Neural progenitor cell (in vitro differentiated cells): Measurements from ENCODE around the gene IFNA10. TPM values are rescaled to one million over a fixed set of nuclear protein-coding genes. Genes with fewer than 3 reads are reported as not detected.
"Not testable (repeated sequence)": the region's sequence is repeated elsewhere in the genome, so short reads cannot be mapped to it uniquely, and the experiment has no call there.

Experiments
- DNase-seq: peaks from one replicate; pipeline ENCODE4 v3.0.0-alpha.2; 2016; ENCODE audit warnings: low spot score
- H2AFZ ChIP-seq: fragments of 200-600 bp; sonication (generic); replicated peaks from 2 replicates; pipeline ENCODE4 v1.6.1; 2016; ENCODE audit warnings: antibody characterized with exemption
- H3F3A ChIP-seq: fragments of 200-600 bp; sonication (generic); 2 replicates; pipeline ENCODE4 v1.6.1; 2016; ENCODE audit warnings: antibody characterized with exemption, low read depth
- H3K27ac ChIP-seq: fragments of 200-600 bp; sonication (generic); 2 replicates; pipeline ENCODE4 v1.5.1; 2016; ENCODE audit warnings: mild to moderate bottlenecking
- H3K27me3 ChIP-seq: fragments of 200-600 bp; sonication (generic); 2 replicates; pipeline ENCODE4 v1.6.1; 2016; ENCODE audit warnings: mild to moderate bottlenecking, moderate library complexity
- H3K36me3 ChIP-seq: fragments of 200-600 bp; sonication (generic); 2 replicates; pipeline ENCODE4 v1.5.1; 2016
- H3K4me1 ChIP-seq: fragments of 200-600 bp; sonication (generic); 2 replicates; pipeline ENCODE4 v1.6.1; 2016; ENCODE audit warnings: mixed run types
- H3K4me2 ChIP-seq: fragments of 200-600 bp; sonication (generic); 2 replicates; pipeline ENCODE4 v1.6.1; 2016
- H3K4me3 ChIP-seq: fragments of 200-600 bp; sonication (generic); 2 replicates; pipeline ENCODE4 v1.5.1; 2016
- H3K79me2 ChIP-seq: fragments of 200-600 bp; sonication (generic); 2 replicates; pipeline ENCODE4 v1.6.1; 2016; ENCODE audit warnings: low read depth
- H3K9ac ChIP-seq: fragments of 200-600 bp; sonication (generic); 2 replicates; pipeline ENCODE4 v1.6.1; 2016
- H3K9me3 ChIP-seq: fragments of 200-600 bp; sonication (generic); 2 replicates; pipeline ENCODE4 v1.5.1; 2016; ENCODE audit warnings: low read depth
- H4K20me1 ChIP-seq: fragments of 200-600 bp; sonication (generic); 2 replicates; pipeline ENCODE4 v1.6.1; 2016; ENCODE audit warnings: low read depth
- H3K27ac Mint-ChIP-seq: 3 replicates; pipeline ENCODE4 v1.8.0; 2021; ENCODE audit warnings: mixed read lengths
- H3K27me3 Mint-ChIP-seq: 2 replicates; pipeline ENCODE4 v1.8.0; 2022; ENCODE audit warnings: low read depth, mild to moderate bottlenecking, inconsistent platforms, moderate library complexity, mixed read lengths; ENCODE audit not compliant: insufficient read depth
- H3K36me3 Mint-ChIP-seq: 3 replicates; pipeline ENCODE4 v1.8.0; 2021; ENCODE audit warnings: mixed read lengths
- H3K4me1 Mint-ChIP-seq: 3 replicates; pipeline ENCODE4 v1.8.0; 2021; ENCODE audit warnings: mixed read lengths
- H3K4me3 Mint-ChIP-seq: 3 replicates; pipeline ENCODE4 v1.8.0; 2021; ENCODE audit warnings: mild to moderate bottlenecking, moderate library complexity, mixed read lengths
- H3K9me3 Mint-ChIP-seq: 3 replicates; pipeline ENCODE4 v1.8.0; 2020; ENCODE audit warnings: mixed read lengths
- CTCF ChIP-seq: fragments of 200-600 bp; sonication (generic); IDR thresholded peaks from 2 replicates; pipeline ENCODE4 v1.5.1; 2017; ENCODE audit warnings: antibody characterized with exemption, mild to moderate bottlenecking
- EZH2 ChIP-seq: fragments of 200-600 bp; sonication (generic); IDR thresholded peaks from 2 replicates; pipeline ENCODE4 v1.6.1; 2017; ENCODE audit warnings: antibody characterized with exemption, mild to moderate bottlenecking, moderate library complexity
- EZH2phosphoT487 ChIP-seq: fragments of 200-600 bp; sonication (generic); IDR thresholded peaks from 2 replicates; pipeline ENCODE4 v1.6.1; 2017; ENCODE audit warnings: antibody characterized with exemption
- total RNA-seq: library from RNA; depleted of rRNA; stranded (reverse); fragments of >200 nt; gene quantifications from 2 replicates; pipeline ENCODE4 v1.2.3, GENCODE V29; 2015; ENCODE audit warnings: low replicate concordance

Gene IFNA10
- total RNA-seq, 1 donor from 2014 or later, result not detected

- H3K4me1 Mint-ChIP-seq, H3K79me2 ChIP-seq, H3K27me3 ChIP-seq, H3K9me3 Mint-ChIP-seq, H3K36me3 ChIP-seq, H4K20me1 ChIP-seq, H3K27ac Mint-ChIP-seq, H3K9me3 ChIP-seq, H2AFZ ChIP-seq, H3K4me2 ChIP-seq, H3K9ac ChIP-seq, H3K4me1 ChIP-seq, H3K36me3 Mint-ChIP-seq, H3F3A ChIP-seq, H3K27me3 Mint-ChIP-seq, H3K4me3 Mint-ChIP-seq, H3K4me3 ChIP-seq, H3K27ac ChIP-seq: not testable (repeated sequence)
- peak; percentile 73 for TF ChIP-seq CTCF
- peak; percentile 28 for DNase-seq
Observed at GRCh38 chr9:21182810-21183736, 23.9 kb downstream of the IFNA10 start.

DNA sequence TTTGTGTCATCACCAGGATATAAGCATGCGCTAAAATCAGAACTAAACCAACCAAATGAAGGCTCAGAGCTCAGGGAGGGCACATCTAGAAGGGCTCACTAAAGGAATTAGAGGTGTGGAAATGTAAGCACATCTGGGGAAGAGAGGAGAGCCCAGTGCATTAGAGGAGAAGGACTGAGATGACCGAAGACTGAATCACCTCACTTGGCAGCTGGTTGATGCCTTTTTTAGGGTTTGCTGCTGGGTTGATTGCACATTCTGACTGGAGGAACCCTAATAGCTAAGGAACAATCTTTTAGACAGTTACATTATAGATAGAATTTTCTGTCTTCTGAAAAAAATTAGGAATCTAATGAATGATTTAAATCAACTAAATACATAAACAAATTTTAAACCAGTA is 32.3 kb downstream of the IFNA10 start:
- DNase-seq, result no peak
- no peaks in the 10 kb centered on the region for H3K9me3 ChIP-seq
- no peak overlapping the region for H3K4me2 ChIP-seq
- H2AFZ ChIP-seq, result no peak overlapping the region
- Mint-ChIP-seq H3K9me3 (no peaks in the 10 kb centered on the region), H3K27ac (no peak overlapping the region), H3K4me1 (no peaks in the 10 kb centered on the region), H3K27me3 (peaks cover 4% of the 10 kb centered on the region), H3K36me3 (no peaks in the 10 kb centered on the region), H3K4me3 (no peak overlapping the region)
- no peak overlapping the region for H3K9ac ChIP-seq
- no peaks in the 10 kb centered on the region for H3F3A ChIP-seq
- no peaks in the 10 kb centered on the region for H4K20me1 ChIP-seq
- no peaks in the 10 kb centered on the region for H3K36me3 ChIP-seq
- peaks cover 25% of the 10 kb centered on the region for H3K27me3 ChIP-seq
- no peak overlapping the region for H3K27ac ChIP-seq
- no peak overlapping the region for H3K4me3 ChIP-seq
- TF ChIP-seq EZH2 (no peak), EZH2phosphoT487 (no peak), CTCF (no peak)
- no peaks in the 10 kb centered on the region for H3K4me1 ChIP-seq
- no peaks in the 10 kb centered on the region for H3K79me2 ChIP-seq

GRCh38 chr9:21172156-21172555 is 34.8 kb downstream of the IFNA10 start:
- peaks cover 4% of the 10 kb centered on the region for H3K27me3 Mint-ChIP-seq
- H3K9me3 Mint-ChIP-seq, result no peaks in the 10 kb centered on the region
- TF ChIP-seq EZH2 (no peak), CTCF (no peak), EZH2phosphoT487 (no peak)
- H3K4me1 Mint-ChIP-seq, result no peaks in the 10 kb centered on the region
- Histone ChIP-seq H3K79me2 (no peaks in the 10 kb centered on the region), H2AFZ (no peak overlapping the region), H3K4me1 (no peaks in the 10 kb centered on the region), H4K20me1 (no peaks in the 10 kb centered on the region), H3F3A (no peaks in the 10 kb centered on the region), H3K27me3 (peaks cover 22% of the 10 kb centered on the region), H3K9me3 (no peaks in the 10 kb centered on the region), H3K27ac (no peak overlapping the region), H3K4me2 (no peak overlapping the region), H3K4me3 (no peak overlapping the region), H3K9ac (no peak overlapping the region), H3K36me3 (no peaks in the 10 kb centered on the region)
- no peak overlapping the region for H3K27ac Mint-ChIP-seq
- no peaks in the 10 kb centered on the region for H3K36me3 Mint-ChIP-seq
- DNase-seq, result no peak
- H3K4me3 Mint-ChIP-seq, result no peak overlapping the region
